CD4-positive, alpha-beta T cell (primary cell): ENCODE measurements around the gene SFTPD. TPM values are rescaled to one million over a fixed set of nuclear protein-coding genes. Genes with fewer than 3 reads are reported as not detected.

ENCODE experiments used
- ATAC-seq: fragments of 200-7000 bp; cut with Tn5 transposase; one replicate; pipeline ENCODE4 v1.10.0; 2022; ENCODE audit warnings: mild to moderate bottlenecking; ENCODE audit not compliant: poor library complexity
- CTCF ChIA-PET: fragments of 350-600 bp; sonication (Branson Sonifier 250); formaldehyde crosslinking; loops from one replicate; lab custom pipeline; 2021; ENCODE audit warnings: antibody characterized with exemption, inconsistent platforms; lab: Charles Lee
- POLR2A ChIA-PET: fragments of 350-600 bp; sonication (Branson Sonifier 250); formaldehyde crosslinking; loops from one replicate; lab custom pipeline; 2021; ENCODE audit warnings: antibody characterized with exemption, inconsistent platforms; lab: Charles Lee
- DNase-seq, 14 experiments: peaks; one replicate each; pipeline ENCODE4 v3.0.0-alpha.2; 2013 to 2020; ENCODE audit warnings: mixed read lengths in 2 of 14
- H3K27ac ChIP-seq, 2 donors: one replicate each; pipeline versions ENCODE4 v1.5.1 to v1.7.0; 2013; ENCODE audit warnings: low read length in 2 of 2, low read depth in 1 of 2, mild to moderate bottlenecking in 1 of 2
- H3K27me3 ChIP-seq, 2 experiments: 1 replicate in 1 of 2; 2 replicates in 1 of 2; pipeline versions ENCODE4 v1.6.1 to v1.7.0; 2013; ENCODE audit warnings: low read length in 2 of 2, control low read depth in 1 of 2, mild to moderate bottlenecking in 1 of 2, moderate library complexity in 1 of 2; ENCODE audit not compliant: insufficient read depth in 2 of 2, control insufficient read depth in 1 of 2
- H3K36me3 ChIP-seq: one replicate; pipeline ENCODE4 v1.6.1; 2013; ENCODE audit warnings: low read length, control low read depth; ENCODE audit not compliant: insufficient read depth
- H3K4me1 ChIP-seq: one replicate; pipeline ENCODE4 v1.6.1; 2013; ENCODE audit warnings: low read length, control low read depth; ENCODE audit not compliant: insufficient read depth
- H3K4me3 ChIP-seq: one replicate; pipeline ENCODE4 v1.5.1; 2013; ENCODE audit warnings: mild to moderate bottlenecking, low read length, moderate library complexity
- H3K9me3 ChIP-seq, 2 experiments: 1 replicate in 1 of 2; 2 replicates in 1 of 2; pipeline versions ENCODE4 v1.6.1 to v1.7.0; 2013; ENCODE audit warnings: low read length in 2 of 2, mild to moderate bottlenecking in 2 of 2, control low read depth in 1 of 2, moderate library complexity in 1 of 2; ENCODE audit not compliant: control insufficient read depth in 1 of 2, insufficient read depth in 1 of 2
- H3K27ac Mint-ChIP-seq: one replicate; pipeline ENCODE4 v1.8.0; 2020; ENCODE audit warnings: mixed read lengths
- H3K27me3 Mint-ChIP-seq: one replicate; pipeline ENCODE4 v1.8.0; 2021; ENCODE audit warnings: mixed read lengths
- H3K36me3 Mint-ChIP-seq: one replicate; pipeline ENCODE4 v1.8.0; 2021; ENCODE audit warnings: low read depth, mixed read lengths
- H3K4me1 Mint-ChIP-seq: one replicate; pipeline ENCODE4 v1.8.0; 2021; ENCODE audit warnings: low read depth, mixed read lengths
- H3K4me3 Mint-ChIP-seq: one replicate; pipeline ENCODE4 v1.8.0; 2020; ENCODE audit warnings: mild to moderate bottlenecking, mixed read lengths
- H3K9me3 Mint-ChIP-seq: one replicate; pipeline ENCODE4 v1.8.0; 2020; ENCODE audit warnings: mixed read lengths
- CTCF ChIP-seq: fragments of 200-600 bp; IDR thresholded peaks from one replicate; pipeline ENCODE4 v1.8.0; 2022; ENCODE audit warnings: antibody characterized with exemption, mild to moderate bottlenecking
- intact Hi-C, 2 experiments: fragments of 100-400 bp; cut with DNase I in 1 of 2; cut with micrococcal nuclease in 1 of 2; formaldehyde crosslinking; loops; one replicate each; pipeline versions ENCODE4 v1.15.1 to v1.9.0; 2023 to 2025; cut with DNase I, micrococcal nuclease
- total RNA-seq, 174 experiments: library from RNA in 2 of 174; stranded (reverse) in 2 of 174; gene quantifications; one replicate each; pipeline ENCODE4 v1.2.3 and lab custom pipeline; 2021 to 2026

SFTPD gene
- total RNA-seq, 2 experiments from 2014 or later: not detected

- DNase-seq (peak in 3 of 14 experiments; percentile 23 to 72 (median 60)), ATAC-seq (no peak)
- intact Hi-C loops: no loop called here
- Histone ChIP-seq H3K36me3 (no peaks in the 10 kb centered on the region), H3K27ac (no peak overlapping the region), H3K27me3 (no peaks in the 10 kb centered on the region), H3K4me3 (no peak overlapping the region), H3K4me1 (peaks cover 6% of the 10 kb centered on the region), H3K9me3 (no peaks in the 10 kb centered on the region)
- ChIA-PET POLR2A (no interaction called here), CTCF (interaction anchor here (1.0 kb wide), 1 partner anchor 10 kb away, joined by 3 read pairs; no protein-coding TSS in a partner anchor)
- no peak overlapping the region for H3K27ac Mint-ChIP-seq
- no peaks in the 10 kb centered on the region for H3K9me3 Mint-ChIP-seq
- H3K4me1 Mint-ChIP-seq: peaks cover 11% of the 10 kb centered on the region
- no peak overlapping the region for H3K4me3 Mint-ChIP-seq
- H3K27me3 Mint-ChIP-seq: peaks cover 15% of the 10 kb centered on the region
- H3K36me3 Mint-ChIP-seq: no peaks in the 10 kb centered on the region
- no peak for TF ChIP-seq CTCF
These were observed 10.0 kb downstream of the SFTPD start for GRCh38 chr10:79938728-79939406.

- H3K27ac ChIP-seq: no peak overlapping the region
- intact Hi-C loops: no loop called here
- ChIA-PET POLR2A (no interaction called here), CTCF (no interaction called here)
- H3K36me3 ChIP-seq: no peaks in the 10 kb centered on the region
- DNase-seq (no peak), ATAC-seq (no peak)
- TF ChIP-seq CTCF: no peak
- Mint-ChIP-seq H3K4me3 (no peak overlapping the region), H3K4me1 (peaks cover 11% of the 10 kb centered on the region), H3K36me3 (no peaks in the 10 kb centered on the region), H3K9me3 (no peaks in the 10 kb centered on the region), H3K27ac (no peak overlapping the region), H3K27me3 (peaks cover 19% of the 10 kb centered on the region)
- no peak overlapping the region for H3K4me3 ChIP-seq
- peaks cover 6% of the 10 kb centered on the region for H3K4me1 ChIP-seq
- no peaks in the 10 kb centered on the region for H3K9me3 ChIP-seq
- no peaks in the 10 kb centered on the region for H3K27me3 ChIP-seq
These were observed 11.2 kb downstream of the SFTPD start for GRCh38 chr10:79937701-79938151.

GRCh38 chr10:79936625-79937615, 12.0 kb downstream of the SFTPD start:
- Histone ChIP-seq H3K4me1 (peaks cover 6% of the 10 kb centered on the region), H3K9me3 (no peaks in the 10 kb centered on the region), H3K27ac (no peak overlapping the region), H3K4me3 (no peak overlapping the region), H3K27me3 (no peaks in the 10 kb centered on the region), H3K36me3 (no peaks in the 10 kb centered on the region)
- TF ChIP-seq CTCF: no peak
- ATAC-seq (no peak), DNase-seq (no peak)
- Mint-ChIP-seq H3K4me3 (no peak overlapping the region), H3K4me1 (peaks cover 11% of the 10 kb centered on the region), H3K27ac (no peak overlapping the region), H3K9me3 (no peaks in the 10 kb centered on the region), H3K27me3 (peaks cover 24% of the 10 kb centered on the region), H3K36me3 (no peaks in the 10 kb centered on the region)
- POLR2A ChIA-PET: no interaction called here
- intact Hi-C loops: no loop called here
- CTCF ChIA-PET: no interaction called here
